GM15510 (cell line): Measurements from ENCODE around the gene PRDM16.

ENCODE experiments used
- POLR2A ChIP-seq: IDR thresholded peaks from 3 replicates; pipeline ENCODE4 v1.6.1; 2011; ENCODE audit warnings: borderline replicate concordance; ENCODE audit not compliant: insufficient read length; ENCODE audit errors: extremely low read depth

PRDM16 gene

GRCh38 chr1:3373700-3374405 is 304.9 kb downstream of the PRDM16 start:
- TF ChIP-seq POLR2A = no peak

- no peak for TF ChIP-seq POLR2A
Observed at GRCh38 chr1:3375245-3375644, 306.2 kb downstream of the PRDM16 start.

- TF ChIP-seq POLR2A = no peak
Observed at GRCh38 chr1:3377166-3377565, 308.2 kb downstream of the PRDM16 start.

- no peak for TF ChIP-seq POLR2A
Observed at GRCh38 chr1:3377604-3378279, 308.7 kb downstream of the PRDM16 start.

- TF ChIP-seq POLR2A = no peak
Observed at GRCh38 chr1:3378411-3379208, 309.6 kb downstream of the PRDM16 start.

GRCh38 chr1:3379934-3380333 is 310.9 kb downstream of the PRDM16 start:
- TF ChIP-seq POLR2A = no peak

GRCh38 chr1:3380469-3380868 is 311.5 kb downstream of the PRDM16 start:
- no peak for TF ChIP-seq POLR2A

GRCh38 chr1:3381901-3382300 is 312.9 kb downstream of the PRDM16 start:
- no peak for TF ChIP-seq POLR2A

GRCh38 chr1:3382326-3383057 is 313.5 kb downstream of the PRDM16 start:
- TF ChIP-seq POLR2A = no peak

- no peak for TF ChIP-seq POLR2A
Observed at GRCh38 chr1:3383679-3384078, 314.7 kb downstream of the PRDM16 start.

GRCh38 chr1:3384407-3384806 is 315.4 kb downstream of the PRDM16 start:
- no peak for TF ChIP-seq POLR2A

GRCh38 chr1:3386205-3387002 is 317.4 kb downstream of the PRDM16 start:
- no peak for TF ChIP-seq POLR2A

GRCh38 chr1:3387401-3387800 is 318.4 kb downstream of the PRDM16 start:
- no peak for TF ChIP-seq POLR2A
